ENCODE data around the gene DCAKD.

Gene DCAKD

GRCh38 chr17:44979426-44979995, 71.9 kb downstream of the DCAKD start:
- H3K4me1 Mint-ChIP-seq = no peaks in the 10 kb centered on the region
- no peak overlapping the region for H3K27ac Mint-ChIP-seq
- no peak for ATAC-seq
- H3K4me3 Mint-ChIP-seq = no peak overlapping the region
- no peaks in the 10 kb centered on the region for H3K9me3 Mint-ChIP-seq
- no peak for DNase-seq
- peaks cover 44% of the 10 kb centered on the region for H3K27me3 Mint-ChIP-seq

- no peaks in the 10 kb centered on the region for H3K9me3 Mint-ChIP-seq
- H3K27ac Mint-ChIP-seq = no peak overlapping the region
- no peaks in the 10 kb centered on the region for H3K4me1 Mint-ChIP-seq
- DNase-seq = no peak
- peaks cover 44% of the 10 kb centered on the region for H3K27me3 Mint-ChIP-seq
- no peak for ATAC-seq
- H3K4me3 Mint-ChIP-seq = no peak overlapping the region
These were observed 72.6 kb downstream of the DCAKD start for GRCh38 chr17:44978807-44979206.

DNA sequence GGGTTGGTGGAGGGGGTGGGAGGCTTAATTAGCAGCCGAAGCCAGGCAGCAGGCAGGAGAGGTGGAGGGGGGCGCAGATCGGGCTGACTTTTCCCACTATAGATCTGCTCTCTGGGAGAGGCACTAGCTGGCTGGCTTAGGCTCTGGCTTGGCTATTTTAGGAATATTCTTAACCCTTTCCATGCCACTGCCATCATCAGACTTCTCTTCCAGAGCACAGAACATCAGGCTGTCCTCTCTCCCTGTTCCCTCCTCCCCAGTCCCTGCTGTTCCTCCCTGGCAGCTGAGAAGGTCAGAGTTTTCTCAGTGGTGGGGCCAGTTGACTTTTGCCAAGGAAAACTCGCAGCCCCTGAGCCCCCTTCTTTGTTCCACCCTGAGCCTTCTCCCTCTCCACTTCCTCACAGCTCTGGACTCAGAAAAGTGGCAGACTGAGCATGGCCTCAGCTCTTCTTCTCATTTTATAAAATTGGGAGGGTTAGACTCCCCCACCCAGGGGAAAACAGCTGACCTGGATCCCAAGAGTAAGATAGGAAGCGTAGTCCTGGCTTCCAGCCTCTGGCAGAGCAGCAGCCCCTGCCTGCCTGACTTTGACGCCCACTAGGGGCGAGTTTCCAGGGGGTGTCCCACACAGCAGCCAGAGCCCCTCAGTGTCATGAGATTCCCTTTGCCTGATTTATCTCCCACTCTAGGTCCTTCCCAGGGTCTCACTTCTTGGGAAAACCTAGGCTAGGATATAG, 73.5 kb downstream of the DCAKD start:
- no peak overlapping the region for H3K27ac Mint-ChIP-seq
- peaks cover 44% of the 10 kb centered on the region for H3K27me3 Mint-ChIP-seq
- ATAC-seq = no peak
- H3K4me3 Mint-ChIP-seq = no peak overlapping the region
- DNase-seq = no peak
- peaks cover under 1% of the 10 kb centered on the region for H3K4me1 Mint-ChIP-seq
- no peaks in the 10 kb centered on the region for H3K9me3 Mint-ChIP-seq

DNA sequence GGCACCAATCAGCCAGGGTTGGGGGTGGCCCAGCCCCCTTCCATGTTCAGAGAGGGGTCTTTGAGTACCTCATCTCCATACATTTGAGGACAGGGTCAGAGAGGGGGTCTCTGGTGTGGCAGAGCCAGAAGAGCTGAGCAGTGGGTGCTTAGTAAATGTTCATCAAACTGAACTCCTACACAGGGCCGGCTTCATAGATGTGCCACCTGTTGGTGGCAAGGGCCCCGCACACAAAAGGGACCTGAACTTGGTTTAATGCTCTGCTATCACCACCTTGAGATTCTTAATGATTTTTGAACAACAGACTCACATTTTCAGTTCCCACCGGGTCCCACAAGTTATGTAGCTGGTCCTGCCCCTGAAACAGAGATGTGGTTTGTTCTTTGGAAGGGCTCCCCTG, 74.4 kb downstream of the DCAKD start:
- DNase-seq = no peak
- Mint-ChIP-seq H3K4me3 (no peak overlapping the region), H3K9me3 (no peaks in the 10 kb centered on the region), H3K27me3 (peaks cover 44% of the 10 kb centered on the region), H3K4me1 (peaks cover 9% of the 10 kb centered on the region), H3K27ac (no peak overlapping the region)
- ATAC-seq = no peak

DNA sequence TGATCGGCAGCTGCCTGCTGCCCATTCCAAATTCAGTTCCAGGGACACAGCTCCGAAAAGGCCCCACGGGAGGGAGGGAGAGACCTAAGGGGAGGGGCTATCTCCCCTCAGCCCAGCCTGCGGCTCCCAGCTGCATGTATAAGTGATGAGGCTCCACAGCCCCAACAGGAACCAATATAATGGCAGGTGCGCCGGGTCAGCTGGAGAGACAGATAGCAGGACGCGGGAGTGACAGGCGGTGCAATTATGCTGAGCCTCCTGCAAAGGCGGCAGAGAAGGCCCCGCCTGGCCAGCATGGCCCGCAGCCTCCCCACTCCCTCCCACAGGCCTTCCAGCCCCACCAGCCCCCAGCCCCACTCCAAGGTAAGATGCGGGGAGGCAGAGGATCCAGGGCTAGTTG, 75.2 kb downstream of the DCAKD start:
- H3K4me1 Mint-ChIP-seq = peaks cover 17% of the 10 kb centered on the region
- peaks cover 49% of the 10 kb centered on the region for H3K27me3 Mint-ChIP-seq

More for the DNA sequence above, 75.2 kb downstream of the DCAKD start:
- no peak overlapping the region for H3K4me3 Mint-ChIP-seq
- DNase-seq (no peak), ATAC-seq (no peak)
- no peaks in the 10 kb centered on the region for H3K9me3 Mint-ChIP-seq
- no peak overlapping the region for H3K27ac Mint-ChIP-seq
